HepG2 (cell line): ENCODE results near the gene FAM120B. TPM values are rescaled to one million over a fixed set of nuclear protein-coding genes. Genes with fewer than 3 reads are reported as not detected.

Source experiments
- ATAC-seq: fragments of 200-7000 bp; cut with Tn5 transposase; 3 replicates; pipeline ENCODE4 v1.9.1; 2020; ENCODE audit warnings: mild to moderate bottlenecking, moderate library complexity
- BruUV-seq: library from RNA; stranded (reverse); fragments of 400-500 nt; replicated peaks from 2 replicates; lab custom pipeline; 2021; lab: Mats Ljungman, UMichigan
- CTCF ChIA-PET: fragments of 300-600 bp; formaldehyde crosslinking; extraction: SDS; loops from one replicate; lab custom pipeline; 2021; ENCODE audit warnings: low total read pairs, inconsistent platforms, low intra/inter-chr PET ratio; lab: Yijun Ruan, JAX
- POLR2A ChIA-PET: fragments of 350-600 bp; sonication (Branson Sonifier 250); formaldehyde crosslinking; loops from one replicate; lab custom pipeline; 2020; ENCODE audit warnings: antibody characterized with exemption, inconsistent platforms; lab: Yijun Ruan, JAX
- DNase-seq: peaks from one replicate; pipeline ENCODE4 v3.0.0-alpha.2; 2015; ENCODE audit warnings: low spot score
- FAIRE-seq: peaks from 3 replicates; lab custom pipeline; 2011; peaks lifted over from hg19 to GRCh38; lab: Jason Lieb, UNC
- H2AFZ ChIP-seq: one replicate; pipeline ENCODE4 v1.6.1; 2011; ENCODE audit warnings: low read length, inconsistent platforms
- H3K27ac ChIP-seq: fragments of 300-600 bp; 3 replicates; pipeline ENCODE4 v1.8.0; 2011; ENCODE audit warnings: mixed run types, mild to moderate bottlenecking, mixed read lengths, low read length, inconsistent platforms; ENCODE audit not compliant: insufficient read depth; ENCODE audit errors: extremely low read length
- H3K27me3 ChIP-seq, 2 experiments: fragments of 200-600 bp in 1 of 2; 2 replicates in 1 of 2; 3 replicates in 1 of 2; pipeline versions ENCODE4 v1.6.0 to v1.8.0; 2011; ENCODE audit warnings: low read length in 2 of 2, mild to moderate bottlenecking in 2 of 2, moderate library complexity in 2 of 2, inconsistent platforms in 1 of 2; ENCODE audit not compliant: insufficient read depth in 2 of 2, control insufficient read depth in 1 of 2
- H3K36me3 ChIP-seq, 2 experiments: fragments of 200-600 bp in 1 of 2; replicated peaks in 1 of 2; 2 replicates in 1 of 2; 3 replicates in 1 of 2; pipeline versions ENCODE4 v1.5.1 to v1.8.0; 2011; ENCODE audit warnings: low read length in 2 of 2, inconsistent platforms in 1 of 2; ENCODE audit not compliant: insufficient read depth in 2 of 2, control insufficient read depth in 1 of 2
- H3K4me1 ChIP-seq: 2 replicates; pipeline ENCODE4 v1.5.1; 2012; ENCODE audit warnings: low read length, inconsistent platforms; ENCODE audit not compliant: insufficient read depth
- H3K4me2 ChIP-seq: 2 replicates; pipeline ENCODE4 v1.6.0; 2011; ENCODE audit warnings: low read depth, low read length, inconsistent platforms
- H3K4me3 ChIP-seq, 3 experiments: fragments of 200-600 bp in 1 of 3; sonication (generic), shearing (Covaris generic) in 1 of 3; replicated peaks in 1 of 3; 2 replicates each; pipeline ENCODE4 v1.5.1; 2011 to 2016; ENCODE audit warnings: low read length in 3 of 3, inconsistent platforms in 2 of 3, low read depth in 2 of 3, mild to moderate bottlenecking in 2 of 3, control low read depth in 1 of 3, mixed read lengths in 1 of 3; ENCODE audit not compliant: insufficient read depth in 1 of 3
- H3K79me2 ChIP-seq: one replicate; pipeline ENCODE4 v1.6.1; 2011; ENCODE audit warnings: low read length, inconsistent platforms; ENCODE audit not compliant: insufficient read depth
- H3K9ac ChIP-seq: 2 replicates; pipeline ENCODE4 v1.6.0; 2011; ENCODE audit warnings: mild to moderate bottlenecking, low read depth, low read length, inconsistent platforms; ENCODE audit not compliant: insufficient read depth
- H3K9me3 ChIP-seq: 2 replicates; pipeline ENCODE4 v1.5.1; 2012; ENCODE audit warnings: mild to moderate bottlenecking, low read length
- H4K20me1 ChIP-seq: 2 replicates; pipeline ENCODE4 v1.6.0; 2011; ENCODE audit warnings: inconsistent platforms, mild to moderate bottlenecking, low read length, moderate library complexity; ENCODE audit not compliant: insufficient read depth
- DRAP1 ChIP-seq: IDR thresholded peaks from 2 replicates; pipeline ENCODE4 v1.6.1; 2016; ENCODE audit warnings: missing genetic modification reagents, missing compliant biosample characterization
- GMEB2 ChIP-seq: IDR thresholded peaks from 2 replicates; pipeline ENCODE4 v1.6.1; 2016; ENCODE audit warnings: missing biosample characterization, missing genetic modification reagents, low read depth
- LBX2 ChIP-seq: sonication (generic); formaldehyde crosslinking; IDR thresholded peaks from 2 replicates; pipeline ENCODE4 v1.5.0; 2020; ENCODE audit warnings: missing genetic modification reagents, mild to moderate bottlenecking, borderline replicate concordance
- NFE2 ChIP-seq: sonication (generic); formaldehyde crosslinking; IDR thresholded peaks from 2 replicates; pipeline ENCODE4 v1.4.0; 2020; ENCODE audit warnings: missing genetic modification reagents
- NFE2L1 ChIP-seq: sonication (generic); formaldehyde crosslinking; IDR thresholded peaks from 2 replicates; pipeline ENCODE4 v1.4.0; 2020; ENCODE audit warnings: missing genetic modification reagents, mild to moderate bottlenecking, borderline replicate concordance
- RBFOX2 ChIP-seq: fragments of 200-400 bp; formaldehyde crosslinking; IDR thresholded peaks from 2 replicates; pipeline ENCODE4 v1.6.1; 2017; ENCODE audit warnings: low read depth, mild to moderate bottlenecking, low read length
- RBM22 ChIP-seq: fragments of 200-400 bp; formaldehyde crosslinking; optimal IDR thresholded peaks from 2 replicates; pipeline ENCODE3; 2017; ENCODE audit warnings: mild to moderate bottlenecking, low read length, moderate library complexity
- TBL1XR1 ChIP-seq: fragments of 150-350 bp; IDR thresholded peaks from 2 replicates; pipeline ENCODE4 v1.6.1; 2014; ENCODE audit warnings: borderline replicate concordance, low read length; ENCODE audit not compliant: partially characterized antibody
- ZNF180 ChIP-seq: sonication (generic); formaldehyde crosslinking; IDR thresholded peaks from 2 replicates; pipeline ENCODE4 v1.4.0; 2020; ENCODE audit warnings: low read depth, missing genetic modification reagents, borderline replicate concordance
- ZNF567 ChIP-seq: sonication (generic); formaldehyde crosslinking; IDR thresholded peaks from 2 replicates; pipeline ENCODE4 v1.8.1; 2023; ENCODE audit warnings: mild to moderate bottlenecking, missing genetic modification reagents, borderline replicate concordance
- ZNF7 ChIP-seq: IDR thresholded peaks from 2 replicates; pipeline ENCODE4 v1.6.1; 2016; ENCODE audit warnings: missing biosample characterization, missing genetic modification reagents
- ZNF746 ChIP-seq: sonication (generic); formaldehyde crosslinking; IDR thresholded peaks from 2 replicates; pipeline ENCODE4 v1.8.0; 2022; ENCODE audit warnings: mild to moderate bottlenecking, missing genetic modification reagents
- WGBS: methylation state at CpG from one replicate; pipeline ENCODE4 v1.1.6; 2017; ENCODE audit warnings: low lambda C conversion rate; 5-methylcytosine and 5-hydroxymethylcytosine counted together
- in situ Hi-C: cut with HindIII; loops from 2 replicates; pipeline ENCODE4 v1.10.0; 2017; ENCODE audit warnings: low pct_unique_long_range_greater_than_20kb; ENCODE audit not compliant: extremely low pct_ligation_motif_present
- intact Hi-C: fragments of 100-400 bp; cut with micrococcal nuclease; formaldehyde crosslinking; loops from one replicate; pipeline ENCODE4 v1.10.0; 2022; ENCODE audit not compliant: unreplicated experiment
- polyA plus RNA-seq, 8 experiments: library from polyadenylated mRNA; depleted of rRNA in 3 of 8; stranded (reverse) in 7 of 8; unstranded in 1 of 8; fragments of >200 nt; fragmentation: Illumina TruSeq in 4 of 8; extraction: Trizol in 4 of 8; gene quantifications; 2 replicates each; pipeline versions ENCODE4 v1.2.1 to v1.2.3, GENCODE V29; 2011 to 2016; ENCODE audit warnings: low read depth in 4 of 8, missing spikeins in 1 of 8, mixed read lengths in 1 of 8; ENCODE audit not compliant: insufficient read depth in 1 of 8
- total RNA-seq, 5 experiments: library from RNA; depleted of rRNA; stranded (reverse); fragments of >200 nt; fragmentation: Illumina TruSeq; extraction: Trizol; gene quantifications; 2 replicates each; pipeline ENCODE4 v1.2.3, GENCODE V29; 2016; ENCODE audit warnings: low read depth in 1 of 5
- TF ChIP-seq, protein P1 (sequence below): sonication (generic); formaldehyde crosslinking; IDR thresholded peaks from 2 replicates; pipeline ENCODE4 v1.9.0; 2022; ENCODE audit warnings: missing genetic modification reagents, mild to moderate bottlenecking, borderline replicate concordance
- TF ChIP-seq, protein P2 (sequence below): sonication (generic); formaldehyde crosslinking; IDR thresholded peaks from 2 replicates; pipeline ENCODE4 v1.5.0; 2020; ENCODE audit warnings: mild to moderate bottlenecking, low read depth, missing genetic modification reagents, borderline replicate concordance

FAM120B gene
- total and polyA plus RNA-seq, 2 of the 13 experiments (the other 11 are each of a cell fraction or from before 2014, with no cell fraction given), result 9.2 to 10.7 TPM

DNA sequence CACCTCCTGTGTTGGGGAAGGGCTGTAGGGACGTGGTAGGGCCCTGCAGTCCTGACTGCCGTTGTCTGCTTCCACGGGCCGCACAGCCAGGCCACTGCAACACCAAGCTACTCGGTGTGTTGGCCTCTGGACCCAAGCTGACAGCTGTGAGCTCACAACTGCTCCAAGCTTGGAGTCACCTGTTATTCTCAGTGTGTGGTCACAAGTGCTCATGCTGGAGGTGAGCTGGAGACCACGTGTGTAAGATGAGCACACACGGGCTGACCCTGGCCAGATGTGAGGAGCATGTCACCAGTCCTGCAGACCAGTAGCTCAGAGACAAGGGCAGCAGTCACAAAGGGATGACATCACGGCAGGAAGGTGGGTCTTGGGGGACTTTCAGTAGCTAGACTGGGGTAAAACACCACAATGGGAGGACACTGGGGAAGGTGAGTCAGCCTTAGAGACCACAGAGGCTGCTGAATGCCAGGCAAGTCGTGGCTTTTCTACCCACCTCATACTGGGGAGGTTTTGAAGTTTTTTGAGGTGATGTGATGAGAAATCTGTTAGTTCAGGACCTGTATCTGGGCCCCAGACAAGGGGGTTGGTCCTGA, 87.3 kb downstream of the FAM120B start:
- H4K20me1 ChIP-seq, result no peaks in the 10 kb centered on the region
- H3K36me3 ChIP-seq, result peaks cover 27 to 50% of the 10 kb centered on the region in 2 experiments
- H3K79me2 ChIP-seq, result no peaks in the 10 kb centered on the region
- intact Hi-C loops (no loop called here), in situ Hi-C loops (no loop called here)
- DNase-seq (no peak), FAIRE-seq (no peak), ATAC-seq (peak; percentile 27; the same call in 2 of the 3 replicates)
- TF ChIP-seq ZNF746, result no peak
- TF ChIP-seq, protein P1, sequence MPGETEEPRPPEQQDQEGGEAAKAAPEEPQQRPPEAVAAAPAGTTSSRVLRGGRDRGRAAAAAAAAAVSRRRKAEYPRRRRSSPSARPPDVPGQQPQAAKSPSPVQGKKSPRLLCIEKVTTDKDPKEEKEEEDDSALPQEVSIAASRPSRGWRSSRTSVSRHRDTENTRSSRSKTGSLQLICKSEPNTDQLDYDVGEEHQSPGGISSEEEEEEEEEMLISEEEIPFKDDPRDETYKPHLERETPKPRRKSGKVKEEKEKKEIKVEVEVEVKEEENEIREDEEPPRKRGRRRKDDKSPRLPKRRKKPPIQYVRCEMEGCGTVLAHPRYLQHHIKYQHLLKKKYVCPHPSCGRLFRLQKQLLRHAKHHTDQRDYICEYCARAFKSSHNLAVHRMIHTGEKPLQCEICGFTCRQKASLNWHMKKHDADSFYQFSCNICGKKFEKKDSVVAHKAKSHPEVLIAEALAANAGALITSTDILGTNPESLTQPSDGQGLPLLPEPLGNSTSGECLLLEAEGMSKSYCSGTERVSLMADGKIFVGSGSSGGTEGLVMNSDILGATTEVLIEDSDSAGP, result 0 out of 2 replicates have a peak, but pooled peaks have one; percentile 30
- peak; percentile 51 for TF ChIP-seq RBM22
- no peaks in the 10 kb centered on the region for H3K4me1 ChIP-seq
- H3K9me3 ChIP-seq, result no peaks in the 10 kb centered on the region
- H3K4me3 ChIP-seq, result no peak overlapping the region
- no peak overlapping the region for H2AFZ ChIP-seq
- no peak overlapping the region for H3K27ac ChIP-seq
- WGBS, result 100% methylated on average over 9 of the region's 9 CpGs
- POLR2A ChIA-PET, result no interaction called here
- CTCF ChIA-PET, result no interaction called here
- no TSS peak for BruUV-seq
- H3K4me2 ChIP-seq, result no peak overlapping the region
- no peaks in the 10 kb centered on the region for H3K27me3 ChIP-seq
- no peak overlapping the region for H3K9ac ChIP-seq

- Histone ChIP-seq H3K9me3 (no peaks in the 10 kb centered on the region), H3K27ac (no peak overlapping the region), H3K79me2 (no peaks in the 10 kb centered on the region), H3K9ac (no peak overlapping the region), H3K27me3 (no peaks in the 10 kb centered on the region), H3K36me3 (peaks cover 27 to 43% of the 10 kb centered on the region in 2 experiments), H3K4me1 (no peaks in the 10 kb centered on the region), H4K20me1 (no peaks in the 10 kb centered on the region), H3K4me2 (no peak overlapping the region), H3K4me3 (no peak overlapping the region), H2AFZ (no peak overlapping the region)
- intact Hi-C loops (no loop called here), in situ Hi-C loops (no loop called here)
- FAIRE-seq, result no peak
- no TSS peak for BruUV-seq
- ChIA-PET CTCF (no interaction called here), POLR2A (no interaction called here)
- no peak for ATAC-seq
- WGBS, result 95% methylated on average over 5 of the region's 6 CpGs
- no peak for DNase-seq
- TF ChIP-seq LBX2 (CRISPR knock-in tag), result no peak
- no peak for TF ChIP-seq RBFOX2
- TF ChIP-seq, protein P2, sequence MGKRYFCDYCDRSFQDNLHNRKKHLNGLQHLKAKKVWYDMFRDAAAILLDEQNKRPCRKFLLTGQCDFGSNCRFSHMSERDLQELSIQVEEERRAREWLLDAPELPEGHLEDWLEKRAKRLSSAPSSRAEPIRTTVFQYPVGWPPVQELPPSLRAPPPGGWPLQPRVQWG (CRISPR knock-in tag), result no peak
- TF ChIP-seq TBL1XR1, result no peak
- TF ChIP-seq ZNF180, result no peak
- no peak for TF ChIP-seq ZNF567 (CRISPR knock-in tag)
- TF ChIP-seq DRAP1 (CRISPR knock-in tag), result no peak
- TF ChIP-seq GMEB2 (CRISPR knock-in tag), result no peak
- TF ChIP-seq ZNF7 (CRISPR knock-in tag), result no peak
- no peak for TF ChIP-seq NFE2 (CRISPR knock-in tag)
- TF ChIP-seq NFE2L1 (CRISPR knock-in tag), result no peak
Observed at GRCh38 chr6:170394980-170395379, 88.4 kb downstream of the FAM120B start.
